Activated T-cell treated with anti-CD3 and anti-CD28 coated beads, Interleukin-2, amount 50 U/mL, for 1 hour (primary cell): ENCODE data around the gene ZNF853.
"Not testable (repeated sequence)": the region's sequence is repeated elsewhere in the genome, so short reads cannot be mapped to it uniquely, and the experiment has no call there.

Source experiments
- DNase-seq: peaks from one replicate; pipeline ENCODE4 v3.0.0-alpha.2; 2020

Gene ZNF853

DNA sequence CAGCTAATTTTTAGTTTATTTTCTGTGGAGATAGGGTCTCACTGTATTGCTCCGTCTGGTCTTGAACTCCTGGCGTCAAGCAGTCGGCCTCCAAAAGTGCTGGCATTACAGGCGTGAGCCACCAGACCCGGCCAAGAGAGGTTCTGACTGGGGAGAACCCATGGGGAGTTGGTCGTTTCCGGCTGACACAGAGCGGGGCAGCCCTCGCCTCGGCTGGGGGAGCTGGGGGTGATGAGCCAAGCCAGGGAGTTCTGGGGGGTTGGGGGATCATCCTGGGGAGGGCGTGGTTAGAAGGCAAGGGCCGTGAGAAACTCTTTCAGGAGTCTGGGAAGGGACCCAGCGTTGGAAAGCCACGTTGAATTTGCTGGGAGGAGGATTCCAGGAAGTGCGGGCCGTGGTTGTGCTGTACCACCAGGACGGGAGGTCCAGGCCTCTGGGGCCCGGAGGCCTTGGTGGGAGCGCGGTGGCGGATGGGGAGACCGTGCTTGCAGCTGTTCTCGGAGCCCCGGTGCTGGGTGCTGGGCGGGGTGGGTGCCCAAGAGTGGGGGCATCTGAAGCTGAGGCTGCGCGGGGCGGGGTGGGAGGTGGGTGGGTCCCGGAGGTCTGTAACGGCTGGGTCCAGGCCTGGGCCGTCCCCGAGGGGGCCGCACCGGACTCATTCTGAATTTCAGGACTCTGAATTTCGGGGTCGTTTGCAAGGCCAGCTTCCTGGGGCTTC is 8.4 kb upstream of the ZNF853 start:
- DNase-seq, result no peak

- no peak for DNase-seq
Measured at GRCh38 chr7:6607651-6608051, 7.8 kb upstream of the ZNF853 start.

GRCh38 chr7:6608081-6608480 is 7.3 kb upstream of the ZNF853 start:
- DNase-seq, result no peak

DNA sequence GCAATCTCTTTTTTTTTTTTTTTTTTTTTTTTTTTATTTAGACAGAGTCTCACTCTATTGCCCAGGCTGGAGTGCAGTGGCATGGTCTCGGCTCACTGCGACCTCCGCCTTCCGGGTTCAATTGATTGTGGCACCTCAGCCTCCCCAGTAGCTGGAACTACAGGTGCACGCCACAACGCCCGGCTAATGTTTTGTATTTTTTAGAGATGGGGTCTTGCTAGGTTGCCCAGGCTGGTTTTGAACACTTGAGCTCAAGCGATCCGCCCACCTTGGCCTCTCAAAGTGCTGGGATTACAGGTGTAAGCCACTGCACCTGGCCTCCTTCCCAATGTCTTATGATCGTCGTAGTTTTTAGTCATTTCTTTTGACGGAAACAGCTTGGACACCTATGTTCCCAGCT is 6.6 kb upstream of the ZNF853 start:
- DNase-seq, result no peak

GRCh38 chr7:6612819-6613218 is 2.6 kb upstream of the ZNF853 start:
- no peak for DNase-seq

GRCh38 chr7:6613706-6614105 is 1.7 kb upstream of the ZNF853 start:
- no peak for DNase-seq

- no peak for DNase-seq
Measured at GRCh38 chr7:6615723-6616555, 529 bp downstream of the ZNF853 start.

GRCh38 chr7:6616854-6617643 is 1.6 kb downstream of the ZNF853 start:
- DNase-seq, result no peak

DNA sequence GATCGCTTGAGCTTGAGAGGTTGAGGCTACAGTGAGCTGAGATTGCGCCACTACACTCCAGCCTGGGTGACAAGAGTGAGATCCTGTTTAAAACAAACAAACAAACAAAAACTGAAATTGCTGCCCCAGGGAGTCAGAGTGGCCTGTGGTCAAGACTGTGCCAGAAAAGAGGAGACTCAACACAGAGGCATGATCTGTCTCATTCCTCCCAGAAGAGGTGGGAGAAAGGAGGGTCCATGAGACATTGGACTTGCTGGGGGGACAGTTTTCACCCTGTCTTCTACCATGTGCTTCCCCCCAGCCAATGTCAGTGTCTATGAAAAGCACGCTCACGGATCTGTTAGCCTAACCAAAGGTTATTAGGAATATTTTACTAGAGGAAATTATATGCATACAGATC is 3.2 kb downstream of the ZNF853 start:
- DNase-seq, result no peak

GRCh38 chr7:6619961-6620360 is 4.6 kb downstream of the ZNF853 start:
- no peak for DNase-seq

DNA sequence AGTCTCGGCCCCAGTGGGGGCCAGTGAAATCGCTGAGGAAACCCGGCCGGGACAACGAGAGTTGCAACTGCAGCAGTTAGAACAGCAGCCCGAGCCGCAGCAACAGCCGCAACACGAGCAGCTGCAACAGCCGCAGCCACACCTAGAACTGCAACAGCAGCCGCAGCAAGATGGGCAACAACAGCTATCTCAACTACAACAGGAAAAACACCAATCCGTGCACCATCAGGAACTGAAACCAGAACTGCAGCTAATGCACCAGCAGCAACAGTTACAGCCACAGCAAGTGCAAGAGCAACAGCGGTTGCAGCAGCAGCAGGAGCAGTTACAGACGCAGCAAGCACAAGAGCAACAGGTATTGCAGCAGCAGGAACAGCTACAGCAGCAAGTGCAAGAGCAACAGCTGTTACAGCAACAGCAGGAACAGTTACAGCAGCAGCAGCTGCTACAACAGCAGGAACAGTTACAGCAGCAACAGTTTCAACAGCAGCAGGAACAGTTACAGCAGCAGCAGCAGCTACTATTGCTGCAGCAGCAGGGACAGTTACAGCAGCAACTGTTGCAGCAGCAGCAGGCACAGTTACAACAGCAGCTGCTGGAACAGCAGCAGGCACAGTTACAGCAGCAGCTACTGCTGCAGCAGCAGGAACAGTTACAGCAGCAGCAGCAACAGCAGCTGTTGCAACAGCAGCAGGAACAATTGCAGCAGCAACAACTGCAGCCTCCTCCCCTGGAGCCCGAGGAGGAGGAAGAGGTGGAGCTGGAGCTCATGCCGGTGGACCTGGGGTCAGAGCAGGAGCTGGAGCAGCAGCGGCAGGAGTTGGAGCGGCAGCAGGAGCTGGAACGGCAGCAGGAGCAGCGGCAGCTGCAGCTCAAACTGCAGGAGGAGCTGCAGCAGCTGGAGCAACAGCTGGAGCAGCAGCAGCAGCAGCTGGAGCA is 6.1 kb downstream of the ZNF853 start:
- DNase-seq, result no peak

DNA sequence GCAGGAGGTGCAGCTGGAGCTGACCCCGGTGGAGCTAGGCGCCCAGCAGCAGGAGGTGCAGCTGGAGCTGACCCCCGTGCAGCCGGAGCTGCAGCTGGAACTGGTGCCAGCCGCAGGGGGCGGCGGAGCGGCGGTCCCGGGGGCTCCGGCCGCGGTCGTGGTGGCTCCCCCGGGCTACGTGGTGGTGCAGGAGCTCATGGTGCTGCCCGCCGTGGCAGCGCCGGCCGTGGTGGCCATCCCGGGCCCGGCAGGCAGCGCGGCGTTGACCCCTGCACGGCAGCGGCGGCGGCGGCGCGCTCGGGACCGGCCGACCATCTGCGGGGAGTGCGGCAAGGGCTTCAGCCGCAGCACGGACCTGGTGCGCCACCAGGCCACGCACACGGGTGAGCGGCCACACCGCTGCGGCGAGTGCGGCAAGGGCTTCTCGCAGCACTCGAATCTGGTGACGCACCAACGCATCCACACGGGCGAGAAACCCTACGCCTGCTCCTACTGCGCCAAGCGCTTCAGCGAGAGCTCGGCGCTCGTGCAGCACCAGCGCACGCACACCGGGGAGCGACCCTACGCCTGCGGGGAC is 6.8 kb downstream of the ZNF853 start:
- DNase-seq, result no peak

DNA sequence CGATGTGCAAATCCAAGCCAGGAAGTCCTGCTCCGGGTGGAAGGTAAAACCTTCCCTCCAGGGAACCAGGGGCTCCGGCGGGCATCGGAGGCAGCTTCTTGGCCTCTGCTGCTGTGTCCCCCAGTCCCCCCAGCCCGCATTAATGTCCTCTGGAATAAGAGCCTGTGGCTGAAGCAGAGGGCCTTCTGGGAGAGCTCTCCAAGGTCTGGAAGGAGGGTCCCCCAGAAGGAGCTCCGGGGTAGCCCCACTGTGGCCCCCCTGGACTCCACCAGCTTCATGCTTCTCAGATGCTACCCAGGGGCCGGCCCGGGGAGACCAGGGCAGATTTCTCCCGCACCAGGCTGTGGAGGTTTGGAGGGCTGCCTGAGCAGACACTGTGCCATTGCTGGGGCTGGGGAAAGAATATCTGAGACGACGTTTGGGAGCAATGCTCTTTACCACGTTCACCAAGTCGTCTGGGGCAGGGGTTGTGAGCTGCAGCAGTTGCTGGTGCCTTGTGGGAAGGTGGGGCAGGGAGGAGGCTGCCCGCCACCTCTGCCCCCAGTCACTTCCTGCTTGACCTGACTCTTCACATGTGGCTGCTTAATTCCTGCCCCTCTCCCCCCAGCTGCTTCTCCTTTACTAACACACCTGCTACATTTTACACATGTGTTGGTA is 8.3 kb downstream of the ZNF853 start:
- DNase-seq, result no peak

DNA sequence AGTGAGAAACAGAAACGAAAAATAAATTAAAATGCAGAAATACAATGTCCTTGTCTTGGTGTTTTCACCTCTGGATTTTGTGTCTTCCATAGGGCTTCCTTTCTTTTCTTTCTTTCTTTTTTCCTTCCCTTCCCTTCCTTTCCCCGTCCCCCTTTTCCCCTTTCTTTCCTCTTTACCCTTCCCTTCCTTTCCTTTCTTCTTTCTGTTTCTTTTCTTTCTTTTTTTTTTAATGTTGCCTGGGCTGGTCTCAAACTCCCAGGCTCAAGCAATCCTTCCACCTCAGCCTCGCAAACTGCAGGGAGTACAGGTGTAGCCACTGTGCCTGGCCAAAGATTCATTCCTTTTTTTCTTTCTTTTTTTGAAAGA is 8.8 kb downstream of the ZNF853 start:
- no peak for DNase-seq

- no peak for DNase-seq
Measured at GRCh38 chr7:6628045-6628444, 12.6 kb downstream of the ZNF853 start.

GRCh38 chr7:6630007-6630849 is 14.8 kb downstream of the ZNF853 start:
- DNase-seq, result no peak

GRCh38 chr7:6631605-6632004 is 16.2 kb downstream of the ZNF853 start:
- no peak for DNase-seq

DNA sequence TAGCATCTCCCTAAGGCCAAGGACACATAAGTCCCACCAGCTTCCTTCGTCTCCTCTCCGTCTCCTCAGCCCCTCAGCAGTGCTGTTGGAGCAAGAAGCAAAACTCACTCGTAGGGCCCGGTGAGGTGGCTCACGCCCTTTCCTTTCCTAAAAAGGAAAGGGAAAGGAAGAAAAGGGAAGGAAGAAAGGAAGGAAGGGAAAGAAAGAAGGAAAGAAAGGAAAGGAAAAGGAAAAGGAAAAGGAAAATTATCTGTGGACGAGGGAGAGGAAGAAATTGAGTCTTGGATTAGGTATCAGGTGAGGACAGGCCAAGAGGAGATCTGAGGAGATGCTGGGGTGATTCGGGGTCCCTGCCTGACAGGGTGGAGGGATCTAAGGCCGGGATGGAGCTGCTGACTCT is 18.6 kb downstream of the ZNF853 start:
- no peak for DNase-seq

GRCh38 chr7:6634971-6635370 is 19.6 kb downstream of the ZNF853 start:
- not testable (repeated sequence) for DNase-seq

DNA sequence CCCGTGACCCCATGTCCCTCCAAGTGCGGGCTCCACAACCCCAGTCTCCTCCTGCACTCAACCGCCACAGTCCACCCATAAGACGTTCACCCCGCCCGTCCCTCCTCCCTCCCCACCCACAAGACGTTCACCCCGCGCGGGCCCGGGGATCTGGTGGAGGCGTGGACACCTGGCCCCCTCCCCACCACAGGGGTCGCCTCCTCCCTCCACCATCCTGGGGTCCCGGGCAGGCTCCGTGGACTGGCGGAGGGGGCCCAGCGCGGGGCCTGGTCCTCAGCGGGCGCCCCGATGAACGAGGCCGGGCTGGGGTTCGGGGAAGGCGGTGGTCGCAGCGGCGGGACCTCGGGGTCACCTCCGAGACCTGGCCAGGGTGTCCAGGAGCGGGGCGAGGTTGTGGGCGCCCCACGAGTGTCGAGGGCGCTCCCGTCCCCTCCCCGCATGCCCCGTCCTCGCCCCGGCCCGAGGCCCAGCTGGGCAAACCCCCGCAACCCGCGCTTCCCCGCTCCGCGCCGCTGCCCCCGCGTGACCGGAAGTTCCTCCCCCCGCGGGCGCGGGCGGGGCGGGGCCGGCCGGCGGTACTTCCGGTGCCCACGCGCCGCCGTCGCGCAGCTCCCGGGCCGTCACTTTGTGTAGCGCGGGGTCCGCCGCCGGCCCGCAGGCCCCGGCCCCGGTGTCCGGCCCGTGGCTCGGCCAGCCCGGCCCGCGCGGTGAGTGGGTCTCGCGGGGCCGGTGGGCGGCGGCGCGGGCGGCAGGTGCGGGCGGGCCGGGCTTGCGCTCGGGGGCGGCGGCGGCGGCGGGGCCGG is 21.5 kb downstream of the ZNF853 start, which contains the start of gene ZNF316:
ZNF316 (plus strand) TSS at position 578 of the 803 bp plus-strand sequence. CDS start 5,092 bp downstream, outside the sequence.
- peak; percentile 66 for DNase-seq
